Calu3 (cell line): ENCODE measurements around the gene PITPNM3. TPM values are rescaled to one million over a fixed set of nuclear protein-coding genes. Genes with fewer than 3 reads are reported as not detected.
A peak's percentile ranks its signal among the peaks of the same experiment; 100 is the strongest.

Experiments used
- BruUV-seq: library from RNA; stranded (reverse); fragments of 400-500 nt; replicated peaks from 2 replicates; lab custom pipeline; 2021; lab: Mats Ljungman, UMichigan
- CTCF ChIA-PET: fragments of 300-600 bp; sonication (Branson Sonifier 250); formaldehyde crosslinking; loops from one replicate; lab custom pipeline; 2022; ENCODE audit warnings: antibody characterized with exemption; lab: Charles Lee
- DNase-seq: peaks from one replicate; pipeline ENCODE4 v3.0.0; 2022
- H3K27ac Mint-ChIP-seq: one replicate; pipeline ENCODE4 v1.8.0; 2022; ENCODE audit warnings: mixed read lengths; ENCODE audit not compliant: unreplicated experiment
- H3K27me3 Mint-ChIP-seq: one replicate; pipeline ENCODE4 v1.8.0; 2022; ENCODE audit warnings: mixed read lengths; ENCODE audit not compliant: unreplicated experiment
- H3K36me3 Mint-ChIP-seq: one replicate; pipeline ENCODE4 v1.8.0; 2022; ENCODE audit warnings: mild to moderate bottlenecking, moderate library complexity, mixed read lengths; ENCODE audit not compliant: insufficient read depth, unreplicated experiment
- H3K4me1 Mint-ChIP-seq: one replicate; pipeline ENCODE4 v1.8.0; 2022; ENCODE audit warnings: mild to moderate bottlenecking, low read depth, mixed read lengths; ENCODE audit not compliant: unreplicated experiment
- H3K4me3 Mint-ChIP-seq: one replicate; pipeline ENCODE4 v1.8.0; 2022; ENCODE audit warnings: mild to moderate bottlenecking, low read depth, moderate library complexity, mixed read lengths; ENCODE audit not compliant: unreplicated experiment
- H3K9me3 Mint-ChIP-seq: one replicate; pipeline ENCODE4 v1.8.0; 2022; ENCODE audit warnings: low read depth, mixed read lengths; ENCODE audit not compliant: unreplicated experiment
- CTCF ChIP-seq: fragments of 200-600 bp; IDR thresholded peaks from one replicate; pipeline ENCODE4 v1.8.0; 2022; ENCODE audit warnings: antibody characterized with exemption; ENCODE audit not compliant: unreplicated experiment
- intact Hi-C: fragments of 100-400 bp; cut with micrococcal nuclease; formaldehyde crosslinking; loops from one replicate; pipeline ENCODE4 v1.10.0; 2022; ENCODE audit not compliant: unreplicated experiment
- total RNA-seq: library from RNA; stranded (reverse); gene quantifications from 2 replicates; pipeline ENCODE4 v1.2.3, GENCODE V29; 2022

PITPNM3 gene
- total RNA-seq, 1 experiment from 2014 or later, result 10.7 TPM

GRCh38 chr17:6523330-6523729, 33.0 kb downstream of the PITPNM3 start:
- H3K9me3 Mint-ChIP-seq, result peaks cover 2% of the 10 kb centered on the region

GRCh38 chr17:6521586-6521985, 34.8 kb downstream of the PITPNM3 start:
- CTCF ChIA-PET, result no interaction called here
- Mint-ChIP-seq H3K4me3 (no peak overlapping the region), H3K9me3 (peaks cover 2% of the 10 kb centered on the region), H3K36me3 (peaks cover 14% of the 10 kb centered on the region), H3K27me3 (no peaks in the 10 kb centered on the region), H3K27ac (no peak overlapping the region), H3K4me1 (peaks cover 36% of the 10 kb centered on the region)
- no peak for DNase-seq
- no TSS peak for BruUV-seq
- intact Hi-C loops, result no loop called here
- no peak for TF ChIP-seq CTCF

More at GRCh38 chr17:6523330-6523729, 33.0 kb downstream of the PITPNM3 start:
- CTCF ChIA-PET, result no interaction called here
- Mint-ChIP-seq H3K36me3 (peaks cover 14% of the 10 kb centered on the region), H3K27me3 (no peaks in the 10 kb centered on the region), H3K27ac (peak overlapping the region; percentile 72), H3K4me3 (no peak overlapping the region), H3K4me1 (peaks cover 36% of the 10 kb centered on the region)
- TF ChIP-seq CTCF, result no peak
- intact Hi-C loops, result no loop called here
- BruUV-seq, result no TSS peak
- peak; percentile 63 for DNase-seq

- Mint-ChIP-seq H3K27ac (no peak overlapping the region), H3K9me3 (peaks cover 3% of the 10 kb centered on the region), H3K4me3 (no peak overlapping the region), H3K4me1 (peaks cover 18% of the 10 kb centered on the region), H3K27me3 (no peaks in the 10 kb centered on the region), H3K36me3 (peaks cover 3% of the 10 kb centered on the region)
- TF ChIP-seq CTCF, result no peak
- no TSS peak for BruUV-seq
- CTCF ChIA-PET, result interaction anchor here (0.7 kb wide), 1 partner anchor 82 kb away, joined by 3 read pairs; no protein-coding TSS in a partner anchor
- intact Hi-C loops, result no loop called here
- no peak for DNase-seq
These were observed 39.3 kb downstream of the PITPNM3 start for GRCh38 chr17:6517062-6517461.

DNA sequence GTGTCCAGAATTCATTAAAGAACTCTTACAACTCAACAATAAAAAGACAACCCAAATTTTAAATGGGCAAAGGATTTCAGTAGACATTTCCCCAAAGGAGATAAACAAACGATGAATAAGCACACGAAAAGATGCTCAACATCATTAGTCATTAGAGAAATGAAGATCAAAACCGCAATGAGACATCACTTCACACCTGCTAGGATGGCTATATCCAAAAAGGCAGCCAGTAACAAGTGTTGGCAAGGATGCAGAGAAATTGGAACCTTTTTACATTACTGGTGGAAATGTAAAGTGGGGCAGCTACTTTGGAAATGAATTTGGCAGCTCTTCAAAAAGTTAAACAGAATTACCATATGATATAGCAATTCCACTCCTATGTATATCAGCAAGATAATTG, 42.0 kb downstream of the PITPNM3 start:
- intact Hi-C loops, result no loop called here
- CTCF ChIA-PET, result no interaction called here
- H3K4me1 Mint-ChIP-seq, result peaks cover 16% of the 10 kb centered on the region
- no TSS peak for BruUV-seq
- peaks cover 3% of the 10 kb centered on the region for H3K9me3 Mint-ChIP-seq
- H3K27ac Mint-ChIP-seq, result no peak overlapping the region
- TF ChIP-seq CTCF, result no peak
- no peak for DNase-seq
- H3K4me3 Mint-ChIP-seq, result no peak overlapping the region
- peaks cover 3% of the 10 kb centered on the region for H3K36me3 Mint-ChIP-seq
- H3K27me3 Mint-ChIP-seq, result no peaks in the 10 kb centered on the region
